ENCODE data around the gene ZBTB48.
A peak's percentile ranks its signal among the peaks of the same experiment; 100 is the strongest.

ZBTB48 gene

GRCh38 chr1:6614019-6614928 is 34.5 kb downstream of the ZBTB48 start:
- peak; percentile 69 for DNase-seq

- peak; percentile 24 for DNase-seq
Measured at GRCh38 chr1:6614929-6615785, 35.4 kb downstream of the ZBTB48 start.

- no peak for DNase-seq
Measured at GRCh38 chr1:6619045-6619444, 39.3 kb downstream of the ZBTB48 start.

GRCh38 chr1:6621429-6622391 is 41.9 kb downstream of the ZBTB48 start:
- no peak for DNase-seq

GRCh38 chr1:6622396-6623152 is 42.8 kb downstream of the ZBTB48 start:
- no peak for DNase-seq

GRCh38 chr1:6623269-6623965 is 43.6 kb downstream of the ZBTB48 start:
- DNase-seq, result no peak

- DNase-seq, result peak; percentile 95
Measured at GRCh38 chr1:6624710-6625583, 45.2 kb downstream of the ZBTB48 start, which contains the start of gene THAP3. TSS of gene THAP3 (plus strand) at chr1:6624868. CDS start at chr1:6625219, 351 bp downstream.

- DNase-seq, result peak; percentile 60
Measured at GRCh38 chr1:6625584-6626149, 45.9 kb downstream of the ZBTB48 start.

GRCh38 chr1:6627031-6627430 is 47.2 kb downstream of the ZBTB48 start:
- no peak for DNase-seq

GRCh38 chr1:6627841-6628545 is 48.2 kb downstream of the ZBTB48 start:
- no peak for DNase-seq

- DNase-seq, result no peak
Measured at GRCh38 chr1:6628971-6629479, 49.2 kb downstream of the ZBTB48 start.

GRCh38 chr1:6630027-6630426 is 50.2 kb downstream of the ZBTB48 start:
- DNase-seq, result no peak

GRCh38 chr1:6631058-6631457 is 51.3 kb downstream of the ZBTB48 start:
- DNase-seq, result no peak

- DNase-seq, result no peak
Measured at GRCh38 chr1:6632588-6633514, 53.1 kb downstream of the ZBTB48 start.

- peak; percentile 51 for DNase-seq
Measured at GRCh38 chr1:6634371-6635052, 54.7 kb downstream of the ZBTB48 start.

GRCh38 chr1:6635161-6635909 is 55.5 kb downstream of the ZBTB48 start:
- DNase-seq, result no peak

Measured in eye (tissue), 1 donor.